ENCODE data around the gene METTL16.

The METTL16 gene

DNA sequence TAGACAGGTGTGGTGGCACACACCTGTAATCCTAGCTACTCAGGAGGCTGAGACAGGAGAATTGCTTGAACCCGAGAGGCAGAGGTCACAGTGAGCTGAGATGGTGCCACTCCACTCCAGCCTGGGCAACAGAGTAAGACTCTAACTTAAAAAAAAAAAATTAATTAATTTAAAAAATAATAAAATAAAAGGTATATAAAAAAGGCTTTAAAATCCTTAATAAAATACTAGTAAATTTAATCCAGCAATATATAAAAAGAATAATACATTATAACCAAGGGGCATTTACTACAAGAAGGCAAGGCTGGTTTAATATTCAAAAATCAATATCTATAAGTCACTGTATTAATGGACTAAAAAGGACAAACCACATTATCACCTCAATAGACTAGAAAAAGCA, 66.0 kb downstream of the METTL16 start:
- Histone ChIP-seq H2AFZ (ENCODE audit: low read depth, low read length, severe bottlenecking) (no peak overlapping the region), H3K36me3 (ENCODE audit: low read length) (peaks cover 13% of the 10 kb centered on the region), H3K27ac (ENCODE audit: low read depth, low read length) (no peak overlapping the region), H3F3A (ENCODE audit: insufficient read depth) (peaks cover 2% of the 10 kb centered on the region; the same call in 1 of the 2 replicates), H3K9me3 (ENCODE audit: insufficient read depth, low read length) (no peaks in the 10 kb centered on the region), H3K4me2 (ENCODE audit: low read depth, low read length, poor library complexity, severe bottlenecking) (no peak overlapping the region), H3K9ac (ENCODE audit: low read length) (no peak overlapping the region), H3K9me2 (replicated peaks; ENCODE audit: insufficient read depth, low read length) (no peaks in the 10 kb centered on the region), H3K4me3 (ENCODE audit: insufficient read depth, low read length, poor library complexity, severe bottlenecking) (no peak overlapping the region), H3K79me2 (ENCODE audit: insufficient read depth, low read length) (no peaks in the 10 kb centered on the region), H4K20me1 (ENCODE audit: low read depth, low read length) (no peaks in the 10 kb centered on the region), H3K27me3 (ENCODE audit: low read length) (no peaks in the 10 kb centered on the region)
- TF ChIP-seq, protein P1, sequence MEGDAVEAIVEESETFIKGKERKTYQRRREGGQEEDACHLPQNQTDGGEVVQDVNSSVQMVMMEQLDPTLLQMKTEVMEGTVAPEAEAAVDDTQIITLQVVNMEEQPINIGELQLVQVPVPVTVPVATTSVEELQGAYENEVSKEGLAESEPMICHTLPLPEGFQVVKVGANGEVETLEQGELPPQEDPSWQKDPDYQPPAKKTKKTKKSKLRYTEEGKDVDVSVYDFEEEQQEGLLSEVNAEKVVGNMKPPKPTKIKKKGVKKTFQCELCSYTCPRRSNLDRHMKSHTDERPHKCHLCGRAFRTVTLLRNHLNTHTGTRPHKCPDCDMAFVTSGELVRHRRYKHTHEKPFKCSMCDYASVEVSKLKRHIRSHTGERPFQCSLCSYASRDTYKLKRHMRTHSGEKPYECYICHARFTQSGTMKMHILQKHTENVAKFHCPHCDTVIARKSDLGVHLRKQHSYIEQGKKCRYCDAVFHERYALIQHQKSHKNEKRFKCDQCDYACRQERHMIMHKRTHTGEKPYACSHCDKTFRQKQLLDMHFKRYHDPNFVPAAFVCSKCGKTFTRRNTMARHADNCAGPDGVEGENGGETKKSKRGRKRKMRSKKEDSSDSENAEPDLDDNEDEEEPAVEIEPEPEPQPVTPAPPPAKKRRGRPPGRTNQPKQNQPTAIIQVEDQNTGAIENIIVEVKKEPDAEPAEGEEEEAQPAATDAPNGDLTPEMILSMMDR (IDR thresholded peaks at IDR 0.05; ENCODE audit: insufficient read depth, low read length, poor library complexity, severe bottlenecking), result no peak
- no peak for TF ChIP-seq EZH2phosphoT487 (conservative IDR thresholded peaks at IDR 0.05; ENCODE audit: low read length)

DNA sequence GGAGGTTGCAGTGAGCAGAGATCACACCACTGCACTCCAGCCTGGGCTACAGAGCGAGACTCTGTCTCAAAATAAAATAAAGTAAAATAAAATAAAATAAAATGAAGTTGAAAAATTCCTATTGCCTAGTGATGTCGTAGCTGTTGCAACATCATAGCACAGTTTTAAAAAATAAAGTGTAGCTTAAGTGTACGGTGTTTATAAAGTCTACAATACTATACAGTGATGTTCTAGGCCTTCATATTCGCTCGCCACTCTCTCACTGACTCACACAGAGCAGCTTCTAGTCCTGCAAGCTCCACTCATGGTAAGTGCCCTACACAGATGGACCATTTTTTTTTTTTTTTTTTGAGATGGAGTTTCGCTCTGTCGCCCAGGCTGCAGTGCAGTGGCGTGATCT, 67.3 kb downstream of the METTL16 start:
- TF ChIP-seq, protein P1 (IDR thresholded peaks at IDR 0.05; ENCODE audit: insufficient read depth, low read length, poor library complexity, severe bottlenecking), result no peak
- TF ChIP-seq EZH2phosphoT487 (conservative IDR thresholded peaks at IDR 0.05; ENCODE audit: low read length), result no peak
- Histone ChIP-seq H3K4me3 (ENCODE audit: insufficient read depth, low read length, poor library complexity, severe bottlenecking) (no peak overlapping the region), H3K9ac (ENCODE audit: low read length) (no peak overlapping the region), H3K36me3 (ENCODE audit: low read length) (peaks cover 13% of the 10 kb centered on the region), H3K27me3 (ENCODE audit: low read length) (no peaks in the 10 kb centered on the region), H3K4me2 (ENCODE audit: low read depth, low read length, poor library complexity, severe bottlenecking) (no peak overlapping the region), H2AFZ (ENCODE audit: low read depth, low read length, severe bottlenecking) (no peak overlapping the region), H3K9me2 (replicated peaks; ENCODE audit: insufficient read depth, low read length) (no peaks in the 10 kb centered on the region), H3K79me2 (ENCODE audit: insufficient read depth, low read length) (no peaks in the 10 kb centered on the region), H3F3A (ENCODE audit: insufficient read depth) (no peaks in the 10 kb centered on the region), H4K20me1 (ENCODE audit: low read depth, low read length) (no peaks in the 10 kb centered on the region), H3K27ac (ENCODE audit: low read depth, low read length) (no peak overlapping the region), H3K9me3 (ENCODE audit: insufficient read depth, low read length) (no peaks in the 10 kb centered on the region)

DNA sequence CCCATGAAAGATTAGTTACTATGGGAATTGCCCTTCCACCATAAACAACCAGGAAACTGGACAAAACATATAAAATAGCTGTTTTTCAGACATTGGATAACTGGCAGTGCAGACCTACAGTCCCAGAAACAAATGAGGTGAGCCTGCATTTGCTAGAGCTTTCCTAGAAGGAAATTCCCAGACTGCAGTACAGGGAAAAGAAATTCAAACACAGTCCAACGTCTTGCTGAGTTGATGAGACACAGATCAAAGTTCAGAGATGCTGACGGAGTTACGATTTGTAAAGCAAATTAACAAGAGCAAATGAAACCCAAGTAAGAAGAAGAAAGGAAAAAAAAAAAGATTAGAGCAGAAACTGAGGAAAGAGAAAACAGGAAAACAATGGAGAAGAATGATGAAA, 69.5 kb downstream of the METTL16 start:
- Histone ChIP-seq H3K79me2 (ENCODE audit: insufficient read depth, low read length) (no peaks in the 10 kb centered on the region), H3K27me3 (ENCODE audit: low read length) (no peaks in the 10 kb centered on the region), H3K36me3 (ENCODE audit: low read length) (peaks cover 11% of the 10 kb centered on the region), H4K20me1 (ENCODE audit: low read depth, low read length) (no peaks in the 10 kb centered on the region), H3F3A (ENCODE audit: insufficient read depth) (no peaks in the 10 kb centered on the region), H3K9ac (ENCODE audit: low read length) (no peak overlapping the region), H3K27ac (ENCODE audit: low read depth, low read length) (no peak overlapping the region), H2AFZ (ENCODE audit: low read depth, low read length, severe bottlenecking) (no peak overlapping the region), H3K9me3 (ENCODE audit: insufficient read depth, low read length) (no peaks in the 10 kb centered on the region), H3K9me2 (replicated peaks; ENCODE audit: insufficient read depth, low read length) (no peaks in the 10 kb centered on the region), H3K4me3 (ENCODE audit: insufficient read depth, low read length, poor library complexity, severe bottlenecking) (no peak overlapping the region), H3K4me2 (ENCODE audit: low read depth, low read length, poor library complexity, severe bottlenecking) (no peak overlapping the region)
- no peak for TF ChIP-seq EZH2phosphoT487 (conservative IDR thresholded peaks at IDR 0.05; ENCODE audit: low read length)
- TF ChIP-seq, protein P1 (IDR thresholded peaks at IDR 0.05; ENCODE audit: insufficient read depth, low read length, poor library complexity, severe bottlenecking), result no peak
